Measurements from ENCODE around the gene MAU2.
A peak's percentile ranks its signal among the peaks of the same experiment; 100 is the strongest.

The MAU2 gene

DNA sequence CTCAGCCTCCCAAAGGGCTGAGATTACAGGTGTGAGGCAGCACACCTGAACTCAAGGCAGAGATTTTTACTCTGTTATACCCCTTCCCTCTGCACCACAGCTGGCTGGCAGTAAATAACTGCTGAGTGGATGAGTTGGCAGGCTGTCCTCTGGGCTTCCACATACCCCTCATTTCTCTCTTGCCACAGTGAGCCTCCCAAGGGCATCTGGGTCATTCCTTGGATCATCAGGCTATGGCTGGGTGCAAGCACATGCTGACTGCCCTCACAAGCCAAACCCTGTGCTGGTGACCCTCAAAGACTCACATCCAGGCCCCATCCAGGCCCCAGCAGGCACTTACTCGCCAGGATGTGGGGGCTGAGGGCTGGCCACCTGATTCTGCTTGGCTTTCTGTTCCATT, 4.5 kb upstream of the MAU2 start:
- Histone ChIP-seq H3K9ac (ENCODE audit: low read length) (no peak overlapping the region), H3K4me1 (ENCODE audit: low read length) (peaks cover 10% of the 10 kb centered on the region), H3K4me3 (ENCODE audit: low read length) (no peak overlapping the region), H3K79me2 (ENCODE audit: low read length) (peaks cover 35% of the 10 kb centered on the region), H3K4me2 (ENCODE audit: low read length) (no peak overlapping the region), H3K27me3 (ENCODE audit: low read depth, low read length) (no peaks in the 10 kb centered on the region), H3K27ac (ENCODE audit: low read length) (no peak overlapping the region), H2AFZ (ENCODE audit: low read depth, low read length) (no peak overlapping the region), H4K20me1 (ENCODE audit: insufficient read depth, low read length) (peaks cover 5% of the 10 kb centered on the region; the same call in 1 of the 2 replicates), H3K9me3 (ENCODE audit: insufficient read depth, low read length) (no peaks in the 10 kb centered on the region), H3K36me3 (replicated peaks; ENCODE audit: low read depth, low read length) (peaks cover 18% of the 10 kb centered on the region)
- TF ChIP-seq EZH2phosphoT487 (IDR thresholded peaks at IDR 0.05; ENCODE audit: low read depth), result no peak
- TF ChIP-seq, protein P1, sequence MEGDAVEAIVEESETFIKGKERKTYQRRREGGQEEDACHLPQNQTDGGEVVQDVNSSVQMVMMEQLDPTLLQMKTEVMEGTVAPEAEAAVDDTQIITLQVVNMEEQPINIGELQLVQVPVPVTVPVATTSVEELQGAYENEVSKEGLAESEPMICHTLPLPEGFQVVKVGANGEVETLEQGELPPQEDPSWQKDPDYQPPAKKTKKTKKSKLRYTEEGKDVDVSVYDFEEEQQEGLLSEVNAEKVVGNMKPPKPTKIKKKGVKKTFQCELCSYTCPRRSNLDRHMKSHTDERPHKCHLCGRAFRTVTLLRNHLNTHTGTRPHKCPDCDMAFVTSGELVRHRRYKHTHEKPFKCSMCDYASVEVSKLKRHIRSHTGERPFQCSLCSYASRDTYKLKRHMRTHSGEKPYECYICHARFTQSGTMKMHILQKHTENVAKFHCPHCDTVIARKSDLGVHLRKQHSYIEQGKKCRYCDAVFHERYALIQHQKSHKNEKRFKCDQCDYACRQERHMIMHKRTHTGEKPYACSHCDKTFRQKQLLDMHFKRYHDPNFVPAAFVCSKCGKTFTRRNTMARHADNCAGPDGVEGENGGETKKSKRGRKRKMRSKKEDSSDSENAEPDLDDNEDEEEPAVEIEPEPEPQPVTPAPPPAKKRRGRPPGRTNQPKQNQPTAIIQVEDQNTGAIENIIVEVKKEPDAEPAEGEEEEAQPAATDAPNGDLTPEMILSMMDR (IDR thresholded peaks at IDR 0.05; ENCODE audit: low read depth, low read length), result no peak

DNA sequence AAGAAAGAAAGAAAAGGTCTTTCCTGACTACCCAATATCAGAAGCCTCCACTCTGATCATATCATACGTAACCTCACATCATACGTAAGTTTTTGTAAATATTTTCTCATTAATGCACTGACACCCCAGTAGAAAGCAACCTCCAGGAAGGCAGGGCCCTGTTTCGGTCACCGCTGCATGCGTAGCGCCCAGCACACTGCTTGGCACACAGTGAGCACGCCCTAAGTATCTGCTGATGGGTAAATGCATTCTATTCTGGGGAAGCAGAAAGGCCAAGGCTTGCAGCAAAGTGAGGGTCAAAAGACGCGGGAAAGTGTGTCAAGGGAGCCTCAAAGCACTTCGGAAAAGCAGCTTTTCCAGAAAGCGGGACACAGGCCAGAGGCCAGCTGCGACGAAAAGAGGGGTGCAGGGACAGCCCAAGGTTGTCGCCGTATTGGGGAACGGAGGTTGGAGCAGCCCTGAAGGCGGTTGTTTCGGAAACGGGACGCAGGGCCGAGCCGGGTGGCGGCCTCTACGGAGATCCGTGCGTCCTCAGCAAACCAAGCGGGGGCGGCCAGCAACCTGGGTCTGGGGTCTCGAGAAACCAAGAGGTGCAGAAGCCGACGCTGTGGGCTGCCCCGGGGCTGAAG, 783 bp upstream of the MAU2 start:
- Histone ChIP-seq H3K4me2 (ENCODE audit: low read length) (peak overlapping the region; percentile 98), H3K9ac (ENCODE audit: low read length) (peak overlapping the region; percentile 93), H3K27ac (ENCODE audit: low read length) (peak overlapping the region; percentile 72), H3K79me2 (ENCODE audit: low read length) (peaks cover 73% of the 10 kb centered on the region), H2AFZ (ENCODE audit: low read depth, low read length) (peak overlapping the region; percentile 91), H4K20me1 (ENCODE audit: insufficient read depth, low read length) (no peaks in the 10 kb centered on the region), H3K4me3 (ENCODE audit: low read length) (peak overlapping the region; percentile 92), H3K4me1 (ENCODE audit: low read length) (peaks cover 14% of the 10 kb centered on the region), H3K9me3 (ENCODE audit: insufficient read depth, low read length) (no peaks in the 10 kb centered on the region), H3K27me3 (ENCODE audit: low read depth, low read length) (no peaks in the 10 kb centered on the region), H3K36me3 (replicated peaks; ENCODE audit: low read depth, low read length) (peaks cover 23% of the 10 kb centered on the region)
- no peak for TF ChIP-seq EZH2phosphoT487 (IDR thresholded peaks at IDR 0.05; ENCODE audit: low read depth)
- TF ChIP-seq, protein P1 (IDR thresholded peaks at IDR 0.05; ENCODE audit: low read depth, low read length), result no peak

DNA sequence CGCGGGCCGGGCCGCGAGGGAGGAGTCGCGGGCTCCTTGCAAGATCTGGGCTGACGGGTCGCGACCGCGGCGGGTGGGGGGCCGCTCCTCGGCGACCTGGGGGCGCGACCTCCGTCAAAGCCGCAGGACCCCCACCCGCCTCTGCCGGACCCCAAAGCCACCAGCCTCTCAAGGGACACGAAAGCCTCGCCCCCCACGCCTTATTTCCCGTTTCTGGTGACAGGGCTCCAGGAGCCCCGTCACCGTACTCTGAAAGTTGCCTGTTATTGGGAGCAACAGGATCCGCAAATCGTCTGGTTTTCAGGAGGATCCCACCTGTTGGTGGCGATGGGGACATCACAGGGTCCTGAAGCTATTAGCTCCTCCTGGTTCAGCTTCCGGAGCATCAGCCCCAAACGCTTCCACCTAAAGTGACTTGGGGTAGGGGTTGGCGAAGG, 530 bp downstream of the MAU2 start:
- TF ChIP-seq EZH2phosphoT487 (IDR thresholded peaks at IDR 0.05; ENCODE audit: low read depth), result no peak
- TF ChIP-seq, protein P1 (IDR thresholded peaks at IDR 0.05; ENCODE audit: low read depth, low read length), result no peak
- H3K4me1 ChIP-seq (ENCODE audit: low read length), result peaks cover 9% of the 10 kb centered on the region
- H4K20me1 ChIP-seq (ENCODE audit: insufficient read depth, low read length), result no peaks in the 10 kb centered on the region
- H3K27me3 ChIP-seq (ENCODE audit: low read depth, low read length), result no peaks in the 10 kb centered on the region
- peak overlapping the region; percentile 91 for H2AFZ ChIP-seq (ENCODE audit: low read depth, low read length)
- peak overlapping the region; percentile 93 for H3K9ac ChIP-seq (ENCODE audit: low read length)
- H3K4me3 ChIP-seq (ENCODE audit: low read length), result peak overlapping the region; percentile 92
- H3K9me3 ChIP-seq (ENCODE audit: insufficient read depth, low read length), result no peaks in the 10 kb centered on the region
- peak overlapping the region; percentile 95 for H3K4me2 ChIP-seq (ENCODE audit: low read length)
- peaks cover 27% of the 10 kb centered on the region for H3K36me3 ChIP-seq (replicated peaks; ENCODE audit: low read depth, low read length)
- H3K79me2 ChIP-seq (ENCODE audit: low read length), result peaks cover 86% of the 10 kb centered on the region
- peak overlapping the region; percentile 72 for H3K27ac ChIP-seq (ENCODE audit: low read length)

DNA sequence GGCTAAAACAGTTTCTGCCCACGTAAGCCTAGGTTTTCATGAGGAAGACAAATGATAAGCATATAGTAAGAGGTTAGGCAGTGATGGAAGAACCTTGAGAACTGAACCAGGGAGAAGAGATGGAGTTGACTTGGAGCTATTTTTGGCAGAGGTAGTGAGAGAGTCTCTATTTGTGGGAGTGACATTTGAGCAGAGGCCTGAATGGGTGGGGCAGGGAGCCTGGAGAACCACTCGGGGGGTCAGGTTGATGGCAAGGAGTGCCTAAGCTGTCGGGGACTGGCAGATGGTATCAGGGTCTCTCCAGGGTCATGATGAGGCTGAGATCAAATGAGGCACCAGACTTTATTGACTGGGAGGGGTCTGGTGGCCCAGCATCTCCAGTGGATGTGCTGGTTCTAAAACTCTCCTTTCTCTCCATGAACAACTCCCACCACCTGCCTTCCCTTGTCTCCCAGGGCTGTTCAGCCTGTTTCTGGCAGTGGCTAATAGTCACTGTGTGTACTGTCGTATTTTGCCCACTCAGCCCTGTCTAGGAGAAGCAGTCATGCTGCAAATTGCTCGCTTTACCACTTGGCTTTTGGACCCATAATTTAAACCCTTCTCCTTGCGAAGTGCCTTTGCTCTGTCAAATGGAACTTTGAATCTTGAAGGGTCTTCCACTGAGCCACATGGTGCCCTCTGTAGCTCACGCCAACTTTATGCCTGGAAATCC, 3.6 kb downstream of the MAU2 start:
- no peak overlapping the region for H3K4me3 ChIP-seq (ENCODE audit: low read length)
- no peak overlapping the region for H3K27ac ChIP-seq (ENCODE audit: low read length)
- H4K20me1 ChIP-seq (ENCODE audit: insufficient read depth, low read length), result peaks cover 6% of the 10 kb centered on the region; the same call in 1 of the 2 replicates
- H3K9me3 ChIP-seq (ENCODE audit: insufficient read depth, low read length), result no peaks in the 10 kb centered on the region
- TF ChIP-seq, protein P1 (IDR thresholded peaks at IDR 0.05; ENCODE audit: low read depth, low read length), result no peak
- TF ChIP-seq EZH2phosphoT487 (IDR thresholded peaks at IDR 0.05; ENCODE audit: low read depth), result no peak
- H3K9ac ChIP-seq (ENCODE audit: low read length), result no peak overlapping the region
- H2AFZ ChIP-seq (ENCODE audit: low read depth, low read length), result no peak overlapping the region
- H3K4me1 ChIP-seq (ENCODE audit: low read length), result peaks cover 12% of the 10 kb centered on the region
- H3K79me2 ChIP-seq (ENCODE audit: low read length), result peaks cover 87% of the 10 kb centered on the region
- H3K36me3 ChIP-seq (replicated peaks; ENCODE audit: low read depth, low read length), result peaks cover 34% of the 10 kb centered on the region
- no peak overlapping the region for H3K4me2 ChIP-seq (ENCODE audit: low read length)
- H3K27me3 ChIP-seq (ENCODE audit: low read depth, low read length), result no peaks in the 10 kb centered on the region

Measured in OCI-LY3 (cell line).